ENCODE data around the gene UGT8.

DNA sequence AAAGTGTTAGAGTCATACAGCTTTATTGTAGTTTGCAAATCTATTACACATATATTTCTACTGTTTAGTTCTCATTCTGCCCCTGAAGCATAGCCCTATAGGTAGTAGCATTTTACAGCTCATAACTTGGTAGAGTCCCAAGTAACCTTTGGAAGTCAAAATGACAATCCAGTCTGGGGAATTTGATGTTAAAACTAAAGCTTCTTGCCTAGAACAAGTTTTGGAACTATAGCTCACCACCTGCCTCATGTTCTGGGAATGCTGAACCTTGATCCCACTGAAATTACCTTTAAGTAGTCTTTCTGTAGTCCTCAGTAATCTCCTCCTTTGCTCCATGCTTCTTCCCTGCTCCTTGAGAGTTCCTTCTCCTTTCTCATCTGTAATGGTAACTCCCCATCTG, 8.4 kb downstream of the UGT8 start:
- TF ChIP-seq PAX5 (IDR thresholded peaks at IDR 0.05; ENCODE audit: insufficient read depth, low read length, severe bottlenecking) (no peak), POLR2A (IDR thresholded peaks at IDR 0.05; ENCODE audit: low read depth, low read length) (no peak), POLR2AphosphoS5 (IDR thresholded peaks at IDR 0.05; ENCODE audit: low read depth, low read length) (no peak), TAF1 (IDR thresholded peaks at IDR 0.05; ENCODE audit: low read depth, low read length) (no peak)
